HEK293T (cell line): ENCODE measurements around the gene ATG7.

Experiments
- CTCF ChIA-PET: fragments of 350-600 bp; formaldehyde crosslinking; extraction: SDS; loops from one replicate; lab custom pipeline; 2021; ENCODE audit warnings: antibody characterized with exemption, inconsistent platforms; lab: Yijun Ruan, JAX
- POLR2A ChIA-PET: fragments of 350-600 bp; formaldehyde crosslinking; extraction: SDS; loops from one replicate; lab custom pipeline; 2020; ENCODE audit warnings: antibody characterized with exemption, inconsistent platforms; lab: Yijun Ruan, JAX
- DNase-seq: peaks from one replicate; pipeline ENCODE4 v3.0.0; 2012; ENCODE audit warnings: mixed read lengths; ENCODE audit errors: extremely low spot score
- ARNT ChIP-seq: fragments of 450-650 bp; IDR thresholded peaks from 2 replicates; pipeline ENCODE4 v1.6.1; 2017; ENCODE audit warnings: mild to moderate bottlenecking
- BHLHE40 ChIP-seq: fragments of 450-650 bp; IDR thresholded peaks from 2 replicates; pipeline ENCODE4 v1.6.1; 2016; ENCODE audit warnings: mild to moderate bottlenecking, moderate library complexity, borderline replicate concordance
- CTBP1 ChIP-seq: fragments of 450-650 bp; IDR thresholded peaks from 2 replicates; pipeline ENCODE4 v1.6.1; 2016; ENCODE audit warnings: borderline replicate concordance
- ELF4 ChIP-seq: fragments of 450-650 bp; IDR thresholded peaks from 2 replicates; pipeline ENCODE4 v1.6.1; 2017; ENCODE audit warnings: antibody characterized with exemption
- FOXA1 ChIP-seq: fragments of 450-650 bp; IDR thresholded peaks from 2 replicates; pipeline ENCODE4 v1.6.1; 2016; ENCODE audit warnings: mild to moderate bottlenecking
- FOXK2 ChIP-seq: fragments of 450-650 bp; IDR thresholded peaks from 2 replicates; pipeline ENCODE4 v1.6.1; 2016; ENCODE audit warnings: mild to moderate bottlenecking
- FOXM1 ChIP-seq: fragments of 450-650 bp; IDR thresholded peaks from 2 replicates; pipeline ENCODE4 v1.6.1; 2017; ENCODE audit warnings: mild to moderate bottlenecking, borderline replicate concordance
- HDGF ChIP-seq: fragments of 450-650 bp; IDR thresholded peaks from 2 replicates; pipeline ENCODE4 v1.6.1; 2017; ENCODE audit warnings: antibody characterized with exemption, borderline replicate concordance
- L3MBTL2 ChIP-seq: fragments of 450-650 bp; conservative IDR thresholded peaks from 2 replicates; pipeline ENCODE4 v1.6.1; 2016; ENCODE audit warnings: mild to moderate bottlenecking
- LEF1 ChIP-seq: fragments of 450-650 bp; IDR thresholded peaks from 2 replicates; pipeline ENCODE4 v1.6.1; 2017; ENCODE audit warnings: mild to moderate bottlenecking, borderline replicate concordance
- NFRKB ChIP-seq: fragments of 450-650 bp; IDR thresholded peaks from 2 replicates; pipeline ENCODE4 v1.6.1; 2016; ENCODE audit warnings: mild to moderate bottlenecking, moderate library complexity
- PKNOX1 ChIP-seq: fragments of 450-650 bp; IDR thresholded peaks from 2 replicates; pipeline ENCODE4 v1.6.1; 2016
- SP1 ChIP-seq: fragments of 450-650 bp; IDR thresholded peaks from 2 replicates; pipeline ENCODE4 v1.6.1; 2017
- SUZ12 ChIP-seq: fragments of 450-650 bp; IDR thresholded peaks from 2 replicates; pipeline ENCODE4 v1.6.1; 2016; ENCODE audit warnings: mild to moderate bottlenecking
- TARDBP ChIP-seq: fragments of 450-650 bp; IDR thresholded peaks from 2 replicates; pipeline ENCODE4 v1.6.1; 2016
- ZNF384 ChIP-seq: fragments of 450-650 bp; IDR thresholded peaks from 2 replicates; pipeline ENCODE4 v1.6.1; 2016

The ATG7 gene

GRCh38 chr3:11566478-11566877, 294.3 kb downstream of the ATG7 start:
- ChIA-PET CTCF (no interaction called here), POLR2A (no interaction called here)
- TF ChIP-seq PKNOX1: no peak
- no peak for TF ChIP-seq L3MBTL2
- TF ChIP-seq HDGF: no peak
- TF ChIP-seq TARDBP: no peak
- TF ChIP-seq BHLHE40: no peak
- no peak for TF ChIP-seq ARNT
- TF ChIP-seq NFRKB: no peak
- TF ChIP-seq FOXA1: no peak
- TF ChIP-seq ZNF384: no peak
- TF ChIP-seq LEF1: no peak
- no peak for TF ChIP-seq ELF4
- no peak for TF ChIP-seq CTBP1
- no peak for TF ChIP-seq SUZ12
- no peak for TF ChIP-seq SP1
- no peak for TF ChIP-seq FOXK2
- no peak for TF ChIP-seq FOXM1
- DNase-seq: no peak

- DNase-seq: no peak
- ChIA-PET POLR2A (no interaction called here), CTCF (no interaction called here)
- TF ChIP-seq ELF4 (no peak), SP1 (no peak), TARDBP (no peak), ARNT (no peak), LEF1 (no peak), SUZ12 (no peak), ZNF384 (no peak), BHLHE40 (no peak), PKNOX1 (no peak), L3MBTL2 (no peak), FOXA1 (no peak), HDGF (no peak), CTBP1 (no peak), NFRKB (no peak), FOXM1 (no peak), FOXK2 (no peak)
Observed at GRCh38 chr3:11566916-11567315, 294.7 kb downstream of the ATG7 start.

- CTCF ChIA-PET: no interaction called here
- DNase-seq: no peak
- POLR2A ChIA-PET: no interaction called here
- TF ChIP-seq BHLHE40: no peak
Observed at GRCh38 chr3:11567516-11568467, 295.6 kb downstream of the ATG7 start.

- no peak for DNase-seq
- no peak for TF ChIP-seq CTBP1
- no peak for TF ChIP-seq PKNOX1
- TF ChIP-seq ZNF384: no peak
- TF ChIP-seq HDGF: no peak
- POLR2A ChIA-PET: no interaction called here
- CTCF ChIA-PET: no interaction called here
Observed at GRCh38 chr3:11568503-11569155, 296.4 kb downstream of the ATG7 start.

GRCh38 chr3:11569156-11569741, 297.1 kb downstream of the ATG7 start:
- DNase-seq: no peak
- ChIA-PET CTCF (no interaction called here), POLR2A (no interaction called here)
- TF ChIP-seq FOXK2 (no peak), LEF1 (no peak), CTBP1 (no peak), PKNOX1 (no peak), FOXM1 (no peak), SP1 (no peak), HDGF (no peak), ZNF384 (no peak), NFRKB (no peak), FOXA1 (no peak), L3MBTL2 (no peak), BHLHE40 (no peak), SUZ12 (no peak)
